Measurements from ENCODE around the gene USP5.

The USP5 gene

GRCh38 chr12:6851921-6852650, at the start of gene USP5:
Gene USP5 (plus strand): TSS chr12:6852150. CDS start chr12:6852180, 30 bp downstream.
- peak; percentile 100 for DNase-seq (ENCODE audit: low read depth)
- TF ChIP-seq CTCF (IDR thresholded peaks at IDR 0.05; ENCODE audit: low read depth, low read length, missing control alignments): no peak
- peak within 1 kb of the TSS; percentile 79 for H3K4me3 ChIP-seq (ENCODE audit: low read depth, low read length)
- in situ Hi-C loops (cut with HindIII; ENCODE audit: low sequenced_read_pairs): no loop called here

- in situ Hi-C loops (cut with HindIII; ENCODE audit: low sequenced_read_pairs): no loop called here
- no peak for DNase-seq (ENCODE audit: low read depth)
- no peak for TF ChIP-seq CTCF (IDR thresholded peaks at IDR 0.05; ENCODE audit: low read depth, low read length, missing control alignments)
- H3K4me3 ChIP-seq (ENCODE audit: low read depth, low read length): no peak overlapping the region
These were observed 44.8 kb upstream of the USP5 start for GRCh38 chr12:6807170-6807569.

GRCh38 chr12:6809056-6809455, 42.9 kb upstream of the USP5 start:
- no peak for DNase-seq (ENCODE audit: low read depth)
- H3K4me3 ChIP-seq (ENCODE audit: low read depth, low read length): no peak overlapping the region
- in situ Hi-C loops (cut with HindIII; ENCODE audit: low sequenced_read_pairs): no loop called here
- TF ChIP-seq CTCF (IDR thresholded peaks at IDR 0.05; ENCODE audit: low read depth, low read length, missing control alignments): no peak

GRCh38 chr12:6810758-6811157, 41.2 kb upstream of the USP5 start:
- TF ChIP-seq CTCF (IDR thresholded peaks at IDR 0.05; ENCODE audit: low read depth, low read length, missing control alignments): no peak
- in situ Hi-C loops (cut with HindIII; ENCODE audit: low sequenced_read_pairs): loop anchor here (5.0 kb wide), 1 partner anchor 43 kb away; the partner anchor contains the start of gene PTMS
- DNase-seq (ENCODE audit: low read depth): no peak
- H3K4me3 ChIP-seq (ENCODE audit: low read depth, low read length): no peak overlapping the region

GRCh38 chr12:6813363-6813762, 38.6 kb upstream of the USP5 start:
- H3K4me3 ChIP-seq (ENCODE audit: low read depth, low read length): no peak overlapping the region
- TF ChIP-seq CTCF (IDR thresholded peaks at IDR 0.05; ENCODE audit: low read depth, low read length, missing control alignments): no peak
- no peak for DNase-seq (ENCODE audit: low read depth)
- in situ Hi-C loops (cut with HindIII; ENCODE audit: low sequenced_read_pairs): loop anchor here (5.0 kb wide), 1 partner anchor 46 kb away; the partner anchor contains the start of gene PTMS

- TF ChIP-seq CTCF (IDR thresholded peaks at IDR 0.05; ENCODE audit: low read depth, low read length, missing control alignments): no peak
- DNase-seq (ENCODE audit: low read depth): no peak
- in situ Hi-C loops (cut with HindIII; ENCODE audit: low sequenced_read_pairs): no loop called here
- H3K4me3 ChIP-seq (ENCODE audit: low read depth, low read length): no peak overlapping the region
These were observed 35.4 kb upstream of the USP5 start for GRCh38 chr12:6816598-6816997.
